Frontal cortex (tissue), 4 donors: ENCODE measurements around the gene UBE2E1. TPM values are rescaled to one million over a fixed set of nuclear protein-coding genes. Genes with fewer than 3 reads are reported as not detected.

Experiments
- DNase-seq, 2 donors: peaks; one replicate each; pipeline ENCODE4 v3.0.0; 2012; ENCODE audit warnings: low spot score in 2 of 2
- FAIRE-seq: peaks from 2 replicates; lab custom pipeline; 2012; peaks lifted over from hg19 to GRCh38; lab: Jason Lieb, UNC
- total RNA-seq: library from RNA; depleted of rRNA; stranded (reverse); fragments of >200 nt; gene quantifications from one replicate; pipeline ENCODE4 v1.2.3, GENCODE V29; 2014
- donor health status: control.
- donor health status: control.
- donor health status: control.

The UBE2E1 gene
- 112 TPM for total RNA-seq

DNA sequence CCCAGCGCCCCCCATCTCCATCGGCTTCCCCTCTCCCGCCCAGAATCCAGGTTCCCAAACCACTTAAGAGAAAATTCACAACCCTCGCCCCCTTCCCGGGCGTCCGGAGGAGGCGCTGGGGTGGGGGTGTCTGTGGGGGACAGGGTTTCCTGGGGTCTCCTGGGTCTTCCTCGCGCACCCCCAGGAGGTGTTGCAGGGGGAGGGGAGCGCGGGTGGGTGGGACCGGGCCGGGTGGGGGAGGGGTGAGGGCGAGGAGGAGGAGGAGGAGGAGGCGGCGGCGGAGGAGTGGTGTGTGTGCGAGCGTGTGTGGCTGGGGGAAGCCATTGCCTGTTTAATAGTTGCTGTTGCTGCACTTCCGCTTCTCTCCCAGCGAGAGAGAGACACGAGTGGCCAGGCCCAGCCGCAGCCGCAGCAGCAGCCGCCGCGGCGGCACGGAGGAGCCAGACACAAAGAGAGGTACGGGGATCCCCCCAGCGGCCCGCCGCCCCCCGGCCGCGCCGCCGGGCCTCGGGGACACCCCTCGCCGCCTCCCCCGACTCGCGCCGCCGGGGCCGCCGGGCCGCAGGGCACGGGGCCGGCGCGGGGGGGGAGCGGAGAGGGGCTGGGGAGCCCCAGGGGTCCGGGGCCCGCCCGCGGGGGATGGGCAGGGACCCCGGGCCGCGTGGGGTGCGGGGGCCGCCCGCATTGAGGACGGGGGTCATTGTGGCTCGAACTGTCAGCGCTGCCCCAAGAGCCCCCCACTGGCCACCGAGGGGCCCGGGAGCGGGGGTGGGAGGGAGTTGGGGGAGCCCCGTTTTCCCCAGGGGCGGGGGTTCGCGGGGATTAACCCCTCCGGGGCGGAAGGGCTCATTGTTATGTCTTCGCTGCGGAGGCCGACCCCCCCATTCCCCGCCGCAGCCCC, at the start of gene UBE2E1:
Gene UBE2E1, plus strand, starts transcription at position 323 of the 901 bp plus-strand sequence. CDS start 1,315 bp downstream, outside the sequence.
- FAIRE-seq = no peak
- DNase-seq = peak; percentile 74 to 78

DNA sequence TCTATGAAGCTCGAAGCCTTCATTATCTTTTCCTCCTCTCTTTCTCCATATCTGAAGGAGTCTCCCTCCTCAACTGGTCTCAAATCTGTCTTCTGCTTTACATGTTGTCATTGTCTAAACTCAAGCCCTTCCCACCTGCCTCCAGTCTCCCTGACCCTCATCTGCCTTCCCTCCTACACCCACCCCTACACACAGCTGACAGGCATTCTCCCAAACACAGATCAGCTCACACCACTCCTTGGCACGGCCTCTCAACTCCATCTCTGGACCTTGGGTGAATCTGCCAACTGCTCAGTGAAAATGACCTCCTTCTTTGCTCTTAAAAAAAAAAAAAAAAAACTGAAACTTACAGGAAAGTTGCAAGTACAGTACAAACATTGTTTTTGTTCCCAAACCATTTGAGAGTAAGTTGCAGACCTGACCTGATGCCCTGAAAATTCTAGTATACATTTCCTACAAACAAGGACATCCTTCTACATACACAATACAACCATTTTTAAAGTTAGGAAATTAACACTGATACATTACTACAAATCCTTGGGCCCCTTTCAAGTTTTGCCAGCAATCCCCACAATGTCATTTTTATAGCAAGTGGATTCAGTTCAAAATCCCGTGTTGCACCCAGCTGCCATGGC, 49.4 kb upstream of the UBE2E1 start:
- FAIRE-seq (no peak), DNase-seq (no peak)

DNA sequence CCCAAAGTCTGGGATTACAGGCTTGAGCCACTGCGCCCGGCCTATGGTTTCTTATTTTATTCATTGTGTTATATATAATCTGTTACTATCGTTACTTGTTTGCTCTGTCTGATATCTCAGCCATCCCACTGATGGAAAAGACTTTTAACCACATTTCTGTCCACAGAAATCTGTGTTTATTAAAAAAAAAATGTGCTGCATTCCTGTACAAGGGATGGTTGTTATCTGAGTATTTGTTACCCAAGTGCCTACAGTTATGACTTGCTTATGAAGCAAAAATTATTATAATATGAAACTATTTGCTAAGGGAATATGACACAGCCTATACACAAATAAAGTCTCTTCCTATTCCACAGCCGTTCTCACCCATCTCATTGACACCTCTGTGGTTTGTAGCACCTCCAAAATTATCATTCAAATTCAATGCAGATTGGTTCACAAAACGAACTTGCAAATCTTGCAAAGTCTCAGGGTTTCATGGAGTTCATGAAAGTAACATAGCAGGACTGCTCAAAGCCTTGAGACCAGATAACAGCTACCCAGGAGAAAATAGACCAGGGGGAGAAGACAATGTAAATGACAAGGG, 47.4 kb upstream of the UBE2E1 start:
- no peak for DNase-seq
- no peak for FAIRE-seq

DNA sequence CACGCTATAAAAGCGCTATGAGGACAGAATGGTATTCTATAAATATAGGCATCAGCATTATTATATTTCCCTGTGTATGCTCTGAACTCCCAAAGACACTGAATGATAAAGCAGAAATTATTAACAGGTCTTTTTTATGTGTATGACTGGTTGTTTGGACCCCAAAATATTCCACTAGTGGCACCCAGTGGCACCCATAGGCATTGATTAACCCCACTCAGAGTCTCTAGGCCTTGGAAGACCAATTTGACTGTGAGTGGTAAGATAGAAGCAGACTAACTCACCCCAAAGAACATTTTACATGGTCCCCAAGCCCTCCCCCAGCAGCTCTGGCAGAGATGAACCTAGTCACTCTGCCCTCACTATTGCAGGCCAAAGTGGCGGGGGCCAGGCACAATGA, 45.4 kb upstream of the UBE2E1 start:
- FAIRE-seq (no peak), DNase-seq (no peak)

DNA sequence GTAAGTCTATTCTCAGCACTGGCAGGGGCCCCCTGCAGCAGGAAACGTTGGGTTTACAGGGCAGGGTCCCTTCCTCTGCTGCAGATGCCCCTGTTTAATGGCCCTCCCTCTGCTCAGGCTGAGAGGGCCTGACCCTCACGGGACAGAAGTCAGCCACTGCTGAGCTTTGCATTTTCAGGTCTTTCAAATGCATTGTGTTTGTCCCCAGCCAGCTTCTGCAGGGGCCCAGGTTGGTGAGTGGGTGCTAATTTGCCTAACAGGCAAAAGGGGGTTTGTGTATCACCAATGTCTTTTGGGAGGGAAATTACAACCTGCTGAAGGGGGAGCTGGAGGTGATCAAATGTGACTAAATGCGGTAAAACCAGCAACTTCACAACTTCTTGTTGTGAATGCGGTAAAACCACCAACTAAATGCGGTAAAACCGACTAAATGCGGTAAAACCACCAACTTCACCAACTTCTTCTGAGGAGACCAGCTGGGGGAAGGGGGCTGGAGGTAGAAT, 44.8 kb upstream of the UBE2E1 start:
- FAIRE-seq (no peak), DNase-seq (no peak)

DNA sequence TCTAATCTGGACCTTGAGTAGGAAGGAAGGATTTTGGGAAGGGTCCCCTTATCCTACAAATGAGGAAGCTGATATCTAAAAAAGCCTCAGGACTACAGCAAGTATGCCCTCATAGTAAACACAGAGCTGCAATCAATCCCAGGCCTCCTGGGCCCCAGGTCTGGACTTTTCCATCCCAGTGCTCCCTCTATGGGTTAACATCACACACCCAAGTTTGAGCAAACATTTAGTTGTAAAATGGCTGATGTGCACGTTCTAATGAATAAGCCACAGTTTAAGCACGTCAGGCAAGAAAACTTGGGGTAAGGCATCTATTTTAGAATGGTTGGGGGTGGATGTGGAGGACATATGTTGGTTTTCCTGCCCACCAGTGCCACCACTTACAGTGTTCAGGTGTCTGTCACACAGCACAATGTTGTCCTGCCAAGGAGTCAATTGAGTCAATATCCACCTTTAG, 44.3 kb upstream of the UBE2E1 start:
- DNase-seq = no peak
- no peak for FAIRE-seq

DNA sequence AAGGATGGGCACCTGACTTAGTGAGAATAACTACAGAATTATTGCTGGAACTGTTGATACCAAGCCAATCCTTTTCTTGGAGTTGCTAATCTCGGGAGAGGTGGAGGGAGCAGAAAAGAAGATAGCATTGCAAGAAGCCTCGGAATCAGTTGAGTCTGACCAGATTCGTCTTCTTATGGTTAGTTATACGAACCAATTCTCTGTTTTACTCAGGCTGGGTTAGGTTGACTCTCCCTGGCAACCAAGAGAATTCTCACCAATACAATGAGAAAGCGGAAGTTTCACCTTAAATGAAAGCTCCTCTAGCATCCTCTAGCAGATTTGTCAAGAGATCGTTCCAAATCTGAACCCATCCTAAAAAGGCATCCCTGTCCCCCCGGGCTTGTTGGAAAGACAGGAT, 43.5 kb upstream of the UBE2E1 start:
- DNase-seq = no peak
- FAIRE-seq = no peak

DNA sequence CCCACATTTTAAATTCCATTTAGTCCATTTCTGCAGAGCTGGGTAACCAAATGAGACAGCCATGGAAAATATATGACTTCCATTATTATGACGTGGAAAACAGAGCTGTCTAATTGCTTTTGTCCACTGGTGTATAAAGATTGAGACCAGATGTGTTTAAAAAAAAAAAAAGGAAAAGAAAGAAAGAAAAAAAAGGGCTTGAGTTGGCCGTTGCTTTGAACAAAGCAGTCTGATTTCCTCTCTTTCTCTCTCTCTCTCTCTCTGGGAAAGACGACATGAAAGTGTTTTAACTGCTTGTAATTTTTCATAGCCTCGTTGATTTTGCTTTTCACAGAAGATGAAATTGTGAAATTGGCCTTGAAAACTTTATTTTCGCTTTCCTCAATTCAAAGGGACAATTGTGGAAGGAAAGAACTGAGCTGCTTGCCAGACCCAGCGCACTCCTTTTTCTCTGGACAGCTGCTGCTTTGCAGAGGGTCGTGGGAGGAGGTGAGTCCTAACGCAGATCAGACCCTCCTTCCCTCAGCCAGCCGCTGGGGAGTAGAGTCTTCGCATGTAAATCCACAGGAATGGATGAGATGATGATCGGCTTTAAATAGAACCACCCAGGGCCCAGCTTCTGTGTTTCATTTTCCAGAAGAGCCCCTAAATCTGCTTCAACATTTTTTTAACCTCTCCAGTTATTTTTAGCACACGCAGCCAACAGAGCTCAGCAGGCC, 42.8 kb upstream of the UBE2E1 start:
- peak in 1 of 2 donors; percentile 29 for DNase-seq
- no peak for FAIRE-seq

DNA sequence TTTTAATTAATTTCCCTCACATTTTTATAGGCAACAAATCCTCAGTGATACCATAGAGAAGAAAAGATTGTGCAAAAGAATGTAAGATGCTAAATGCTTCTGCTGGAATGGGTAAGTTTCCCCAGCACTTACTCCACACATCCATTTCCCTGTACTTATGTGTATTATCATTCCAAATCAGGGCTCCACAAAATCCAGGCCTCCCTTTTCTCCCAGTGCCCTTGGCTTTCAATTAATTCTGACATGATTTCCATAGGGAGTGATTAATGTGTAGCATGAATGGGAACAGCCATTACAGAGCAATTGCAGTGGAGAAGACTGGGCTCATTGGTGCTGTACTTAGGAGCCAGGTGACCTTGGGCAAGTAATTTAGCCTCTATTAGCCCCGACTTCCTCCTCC, 41.3 kb upstream of the UBE2E1 start:
- DNase-seq (no peak), FAIRE-seq (no peak)

DNA sequence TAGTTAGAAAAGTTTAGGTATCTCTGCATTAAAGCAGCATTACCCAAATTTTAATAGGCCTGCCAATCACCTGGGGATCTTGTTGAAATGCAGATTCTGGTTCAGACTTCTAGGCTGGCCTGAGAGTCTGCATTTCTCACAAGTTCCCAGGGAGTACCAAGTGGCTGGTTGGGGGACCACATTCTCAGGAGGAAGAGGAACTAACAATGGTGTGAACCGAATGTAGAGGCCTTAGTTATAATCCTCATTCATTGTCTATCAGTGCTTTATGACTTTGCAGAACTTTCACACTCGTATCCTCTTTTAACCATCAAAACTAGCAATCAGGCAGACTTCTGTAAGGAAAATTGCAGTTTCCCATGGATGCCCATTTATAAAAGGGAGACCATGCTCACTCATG, 38.2 kb upstream of the UBE2E1 start:
- DNase-seq (no peak), FAIRE-seq (no peak)

DNA sequence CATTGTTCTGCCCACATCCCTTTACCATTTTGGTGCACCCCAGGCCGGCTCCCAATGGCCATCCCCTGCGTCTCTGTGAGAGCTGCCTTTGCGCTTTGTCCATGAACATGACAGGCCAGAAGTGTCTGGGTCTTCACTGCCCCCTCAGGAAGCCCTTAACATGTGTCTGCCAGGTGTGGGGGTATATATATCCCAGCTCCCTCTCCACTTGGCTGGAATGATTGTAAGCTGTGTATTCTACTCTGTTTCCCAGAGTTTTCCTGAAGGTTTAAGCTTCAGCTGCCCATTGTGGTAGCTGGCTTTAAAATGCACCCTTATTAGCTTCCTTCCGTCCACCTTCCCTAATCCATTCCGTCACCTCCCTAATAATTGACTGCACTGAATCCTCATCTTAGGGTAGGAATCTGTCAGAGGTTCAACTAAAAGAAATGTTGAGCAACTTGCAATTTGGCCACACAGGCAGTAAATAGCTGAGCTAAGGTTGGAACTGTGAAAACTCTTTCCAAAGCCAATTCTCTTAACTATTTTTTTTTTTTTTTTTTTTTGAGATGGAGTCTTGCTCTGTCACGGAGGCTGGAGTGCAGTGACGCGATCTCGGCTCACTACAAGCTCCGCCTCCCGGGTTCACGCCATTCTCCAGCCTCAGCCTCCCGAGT, 30.4 kb upstream of the UBE2E1 start:
- no peak for DNase-seq
- FAIRE-seq = no peak

DNA sequence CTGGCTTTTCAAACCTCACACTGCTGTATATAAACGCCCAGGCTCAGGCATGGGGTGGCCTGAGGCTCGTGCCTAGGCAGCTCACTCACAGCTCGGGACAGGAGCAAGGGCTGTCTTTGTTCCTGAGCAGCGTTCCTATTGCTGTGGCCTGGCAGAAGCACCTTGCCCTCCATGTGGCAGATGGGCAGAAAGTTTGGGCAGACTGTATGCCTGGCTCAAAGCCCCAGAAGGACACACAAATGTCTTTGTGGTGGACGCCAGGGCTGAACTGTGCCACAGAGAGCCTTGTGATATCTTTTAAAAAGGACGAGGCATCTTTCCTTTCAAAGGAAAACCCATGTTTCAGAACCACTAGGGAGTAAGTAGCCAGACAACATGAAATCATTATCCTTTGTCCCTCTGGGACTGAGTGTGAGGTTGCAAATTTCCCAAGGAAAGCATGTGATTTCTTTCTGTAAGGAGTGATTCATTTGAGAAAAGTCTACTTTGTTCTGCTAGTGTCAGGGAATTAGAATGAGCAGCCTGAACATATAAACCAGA, 29.3 kb upstream of the UBE2E1 start:
- DNase-seq (peak; percentile 12 to 43), FAIRE-seq (no peak)

DNA sequence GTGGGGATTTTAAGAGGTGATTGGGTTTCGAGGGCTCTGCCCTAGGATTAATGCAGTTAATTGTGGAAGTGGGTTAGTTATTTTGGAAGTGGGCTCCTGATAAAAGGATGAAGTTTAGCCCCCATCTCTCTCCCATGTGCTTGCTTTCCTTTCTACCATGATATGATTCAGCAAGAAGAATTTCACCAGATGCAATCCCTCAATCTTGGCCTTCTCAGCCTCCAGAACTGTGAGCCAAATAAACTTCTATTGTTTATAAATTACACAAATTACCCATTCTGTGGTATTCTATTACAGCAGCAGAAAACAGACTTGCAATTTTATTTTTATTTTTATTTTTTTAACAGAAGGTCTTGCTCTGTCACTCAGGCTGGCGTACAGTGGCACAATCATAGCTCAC, 27.3 kb upstream of the UBE2E1 start:
- DNase-seq = no peak
- no peak for FAIRE-seq

DNA sequence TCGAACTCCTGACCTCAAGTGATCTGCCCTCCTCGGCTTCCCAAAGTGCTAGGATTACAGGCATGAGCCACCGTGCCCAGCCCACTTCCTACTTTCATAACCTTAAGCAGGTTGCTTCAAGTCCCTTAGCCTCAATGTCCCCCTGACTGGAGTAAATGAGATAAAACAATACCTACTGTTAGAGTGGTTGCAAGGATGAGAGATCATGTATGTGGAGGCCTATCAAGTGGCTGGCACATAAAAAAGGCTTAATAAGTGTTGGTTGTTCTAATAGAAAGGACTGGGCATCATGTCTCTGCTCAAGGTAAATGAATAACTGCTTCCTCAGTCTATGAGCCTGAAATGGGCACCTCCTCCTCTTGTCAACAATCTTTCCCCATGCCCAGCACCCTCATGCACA, 25.9 kb upstream of the UBE2E1 start:
- FAIRE-seq = no peak
- no peak for DNase-seq

DNA sequence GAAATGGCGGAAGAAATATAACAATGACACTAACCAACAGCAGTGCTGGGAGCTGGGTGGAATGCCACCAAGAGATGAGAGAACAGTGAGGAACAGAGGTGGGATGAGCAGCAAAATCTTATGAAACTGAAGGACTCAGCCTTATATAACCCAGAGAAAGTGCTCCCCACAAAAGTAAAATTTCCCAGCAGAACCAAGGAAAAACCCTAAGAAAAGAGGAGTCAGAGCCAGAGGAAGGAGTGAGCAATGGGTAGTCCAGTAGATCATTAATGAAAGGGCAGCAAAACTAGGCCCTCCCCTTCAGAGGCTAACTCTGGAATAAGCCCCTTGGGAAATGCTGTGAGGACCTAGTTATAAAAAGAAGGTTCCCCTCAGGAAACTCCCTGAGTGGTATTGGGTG, 24.7 kb upstream of the UBE2E1 start:
- FAIRE-seq (no peak), DNase-seq (no peak)

DNA sequence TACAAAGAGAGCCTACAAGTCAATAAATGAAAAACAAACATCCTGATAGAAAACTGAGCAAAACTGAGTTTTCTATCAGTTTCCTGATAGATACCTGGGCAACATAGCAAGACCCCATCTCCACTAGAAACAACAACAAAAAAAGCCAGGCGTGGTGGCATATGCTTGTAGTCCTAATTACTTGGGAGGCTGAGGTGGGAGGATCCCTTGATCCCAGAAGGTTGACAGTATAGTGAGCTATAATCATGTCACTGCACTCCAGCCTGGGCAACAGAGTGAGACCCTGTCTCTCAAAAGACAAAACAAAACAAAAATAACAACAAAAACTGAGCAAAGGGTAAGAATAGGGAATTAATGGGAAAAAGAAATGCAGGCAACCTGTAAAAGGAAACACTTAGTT, 23.9 kb upstream of the UBE2E1 start:
- no peak for FAIRE-seq
- no peak for DNase-seq

DNA sequence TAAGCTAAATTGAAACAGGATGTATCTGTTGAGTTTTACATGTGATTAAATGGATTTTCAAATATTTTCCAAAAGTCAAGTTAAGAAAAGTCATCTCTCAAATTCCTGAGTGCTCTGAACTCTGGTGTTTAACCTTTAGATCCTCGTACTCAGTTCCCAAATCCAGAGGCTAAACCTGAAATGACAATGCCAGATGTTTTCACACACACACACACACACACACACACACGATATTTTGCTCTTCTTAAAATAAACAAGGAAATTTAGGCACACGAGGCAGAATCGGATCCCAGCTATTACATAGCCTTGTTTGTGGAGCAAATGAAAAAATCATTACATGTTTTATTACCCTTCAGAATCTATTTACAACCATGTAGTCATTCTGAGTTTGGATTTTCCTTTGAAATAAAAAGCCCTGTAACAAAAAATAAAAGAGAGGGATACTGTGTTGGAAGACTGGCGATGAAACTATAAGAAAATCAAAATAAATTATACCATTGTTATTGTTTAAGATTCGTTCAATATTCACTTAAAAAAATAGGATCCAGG, 20.6 kb upstream of the UBE2E1 start:
- DNase-seq (no peak), FAIRE-seq (no peak)

DNA sequence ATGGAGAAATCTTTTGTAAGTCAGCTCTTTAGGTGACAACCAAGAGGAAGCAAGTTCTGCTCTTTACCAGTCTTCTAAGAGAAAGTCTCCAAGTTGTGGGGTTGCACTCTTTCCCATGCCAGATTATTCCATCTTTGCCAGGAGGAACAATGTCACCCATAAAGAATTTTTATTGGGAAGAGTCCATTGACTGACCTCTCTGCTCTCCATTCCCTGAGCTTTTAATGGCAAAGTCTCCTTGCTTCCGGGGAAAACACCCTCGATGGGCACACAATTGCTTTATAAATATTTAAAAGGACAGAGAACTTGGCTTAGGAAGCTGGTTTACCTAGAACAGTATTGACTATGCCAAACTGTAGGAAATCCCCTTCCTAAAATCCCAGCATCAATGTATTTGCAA, 19.9 kb upstream of the UBE2E1 start:
- DNase-seq = no peak
- FAIRE-seq = no peak

DNA sequence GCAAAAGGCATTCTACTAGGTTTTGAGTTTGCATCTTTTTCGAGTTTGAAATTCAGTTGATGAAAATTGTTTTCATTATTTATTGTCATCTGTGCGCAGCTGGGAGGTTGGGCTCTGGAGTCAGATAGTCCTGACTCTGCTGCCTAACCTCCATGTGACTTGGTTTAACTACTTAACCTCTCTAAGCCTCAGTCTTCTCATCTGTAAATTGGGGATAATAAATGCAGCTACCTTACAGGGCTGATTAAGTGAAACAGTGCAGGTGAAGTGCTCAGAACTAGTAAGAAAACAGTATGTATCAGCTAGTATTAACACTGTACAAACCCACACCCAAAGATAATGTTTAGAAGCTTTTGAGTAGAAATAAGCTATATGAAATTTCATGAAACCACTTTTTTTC, 14.1 kb upstream of the UBE2E1 start:
- no peak for FAIRE-seq
- no peak for DNase-seq
